ENCODE measurements around the gene PLTP. TPM values are rescaled to one million over a fixed set of nuclear protein-coding genes. Genes with fewer than 3 reads are reported as not detected.
A peak's percentile ranks its signal among the peaks of the same experiment; 100 is the strongest.

The PLTP gene
- total and polyA plus RNA-seq, 3 donors from 2014 or later: 53.3 to 105 (median 80.0) TPM

- no peak for DNase-seq
- intact Hi-C loops (cut with DNase I; ENCODE audit: low total_unique reads): no loop called here
- no peaks in the 10 kb centered on the region for H3K27me3 ChIP-seq
- H3K4me3 ChIP-seq: no peak overlapping the region
- no peak overlapping the region for H3K27ac ChIP-seq
- H3K9me3 ChIP-seq: no peaks in the 10 kb centered on the region
- no peak for TF ChIP-seq CTCF (IDR thresholded peaks at IDR 0.05)
- TF ChIP-seq POLR2A (IDR thresholded peaks at IDR 0.05): no peak
- H3K4me1 ChIP-seq: peaks cover 18% of the 10 kb centered on the region
- peaks cover 4% of the 10 kb centered on the region for H3K36me3 ChIP-seq (ENCODE audit: low read depth, missing control alignments)
- WGBS, 2 donors: 71 to 92% methylated on average over 3 to 7 of the region's 7 CpGs
These were observed 36.3 kb upstream of the PLTP start for GRCh38 chr20:45948261-45948733.

DNA sequence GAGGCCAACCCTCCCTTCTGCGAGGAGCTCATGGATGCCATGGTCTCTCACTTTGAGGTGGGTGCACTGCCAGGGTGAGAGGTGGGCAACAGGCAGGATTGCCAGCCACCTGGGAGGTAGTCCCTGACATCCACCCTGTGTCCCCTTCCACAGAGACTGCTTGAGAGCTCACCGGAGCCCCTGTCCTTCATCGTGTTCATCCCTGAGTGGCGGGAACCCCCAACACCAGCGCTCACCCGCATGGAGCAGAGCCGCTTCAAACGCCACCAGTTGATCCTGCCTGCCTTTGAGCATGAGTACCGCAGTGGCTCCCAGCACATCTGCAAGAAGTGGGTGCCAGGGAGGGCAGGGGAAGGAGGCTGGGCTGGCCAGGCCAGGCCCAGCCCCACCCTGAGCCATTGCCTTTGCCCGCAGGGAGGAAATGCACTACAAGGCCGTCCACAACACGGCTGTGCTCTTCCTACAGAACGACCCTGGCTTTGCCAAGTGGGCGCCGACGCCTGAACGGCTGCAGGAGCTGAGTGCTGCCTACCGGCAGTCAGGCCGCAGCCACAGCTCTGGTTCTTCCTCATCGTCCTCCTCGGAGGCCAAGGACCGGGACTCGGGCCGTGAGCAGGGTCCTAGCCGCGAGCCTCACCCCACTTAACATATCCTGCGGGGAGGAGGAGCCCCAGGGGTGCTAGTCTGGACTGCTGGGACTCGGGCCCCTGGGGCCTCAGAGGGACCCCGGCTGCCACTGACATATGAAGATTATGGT is 35.3 kb upstream of the PLTP start:
- Histone ChIP-seq H3K27me3 (no peaks in the 10 kb centered on the region), H3K4me1 (peaks cover 18% of the 10 kb centered on the region), H3K4me3 (no peak overlapping the region), H3K9me3 (no peaks in the 10 kb centered on the region), H3K36me3 (ENCODE audit: low read depth, missing control alignments) (no peaks in the 10 kb centered on the region), H3K27ac (peak overlapping the region; percentile 76 to 83)
- TF ChIP-seq CTCF (IDR thresholded peaks at IDR 0.05): no peak
- TF ChIP-seq POLR2A (IDR thresholded peaks at IDR 0.05): no peak
- intact Hi-C loops (cut with DNase I; ENCODE audit: low total_unique reads): no loop called here
- 79 to 90% methylated on average over 10 to 29 of the region's 29 CpGs for WGBS, 2 donors
- no peak for DNase-seq

DNA sequence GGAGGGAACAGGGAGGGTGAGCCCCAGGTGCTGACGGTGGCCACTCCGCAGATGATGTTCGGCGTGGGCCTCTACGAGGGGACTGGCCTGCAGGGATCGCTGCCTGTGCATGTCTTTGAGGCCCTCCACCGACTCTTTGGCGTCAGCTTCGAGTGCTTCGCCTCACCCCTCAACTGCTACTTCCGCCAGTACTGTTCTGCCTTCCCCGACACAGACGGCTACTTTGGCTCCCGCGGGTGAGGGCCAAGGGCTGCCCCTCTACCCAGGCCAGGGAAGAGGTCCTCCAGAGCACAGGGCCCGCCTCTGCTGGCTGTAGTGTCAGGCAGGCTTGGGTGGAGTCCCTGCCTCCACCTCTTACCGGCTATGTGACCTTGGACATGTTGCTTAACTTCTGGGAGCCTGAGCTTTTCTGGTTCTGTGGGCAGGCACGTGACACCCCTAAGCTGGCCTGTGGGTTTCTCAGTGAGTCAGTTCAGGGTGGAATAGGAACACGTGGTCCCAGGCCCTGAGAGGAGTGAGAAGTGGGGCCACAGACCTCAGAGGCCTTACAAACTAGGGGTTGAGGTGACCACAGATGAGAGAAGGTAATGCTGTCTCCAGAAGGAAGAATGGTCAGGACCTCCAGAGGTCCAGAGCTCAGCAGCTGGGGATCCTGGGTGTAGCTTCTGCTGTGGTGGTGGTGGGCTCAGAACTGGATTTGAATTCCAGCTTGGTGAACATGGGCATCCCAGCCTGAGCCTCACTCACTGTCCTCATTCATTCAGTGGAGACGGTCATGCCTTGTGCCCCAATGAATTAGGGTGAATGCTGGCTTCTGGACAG is 34.4 kb upstream of the PLTP start:
- no peak for TF ChIP-seq POLR2A (IDR thresholded peaks at IDR 0.05)
- TF ChIP-seq CTCF (IDR thresholded peaks at IDR 0.05): no peak
- no peaks in the 10 kb centered on the region for H3K36me3 ChIP-seq (ENCODE audit: low read depth, missing control alignments)
- peaks cover 18% of the 10 kb centered on the region for H3K4me1 ChIP-seq
- intact Hi-C loops (cut with DNase I; ENCODE audit: low total_unique reads): no loop called here
- DNase-seq: peak; percentile 95
- peak overlapping the region; percentile 76 to 83 for H3K27ac ChIP-seq
- H3K9me3 ChIP-seq: no peaks in the 10 kb centered on the region
- no peaks in the 10 kb centered on the region for H3K27me3 ChIP-seq
- H3K4me3 ChIP-seq: no peak overlapping the region
- 52 to 57% methylated on average over 13 to 20 of the region's 20 CpGs for WGBS, 2 donors

DNA sequence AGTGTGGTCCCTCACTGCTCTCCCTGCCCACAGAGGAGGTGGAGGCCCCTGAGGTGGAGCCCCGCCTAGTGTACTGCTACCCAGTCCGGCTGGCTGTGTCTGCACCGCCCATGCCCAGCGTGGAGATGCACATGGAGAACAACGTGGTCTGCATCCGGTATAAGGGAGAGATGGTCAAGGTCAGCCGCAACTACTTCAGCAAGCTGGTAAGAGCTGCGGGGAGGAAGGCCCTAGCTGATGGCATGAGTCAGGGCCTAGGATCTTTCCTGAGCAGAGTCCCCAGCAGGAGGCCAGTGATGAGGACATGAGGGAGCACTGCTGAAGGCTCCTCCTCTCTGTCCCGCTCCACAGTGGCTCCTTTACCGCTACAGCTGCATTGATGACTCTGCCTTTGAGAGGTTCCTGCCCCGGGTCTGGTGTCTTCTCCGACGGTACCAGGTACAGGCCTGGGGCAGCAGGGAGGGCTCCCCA is 33.8 kb upstream of the PLTP start:
- peak; percentile 62 for DNase-seq
- Histone ChIP-seq H3K4me1 (peaks cover 18% of the 10 kb centered on the region), H3K4me3 (no peak overlapping the region), H3K36me3 (ENCODE audit: low read depth, missing control alignments) (no peaks in the 10 kb centered on the region), H3K9me3 (no peaks in the 10 kb centered on the region), H3K27me3 (no peaks in the 10 kb centered on the region), H3K27ac (peak overlapping the region; percentile 76 to 83)
- TF ChIP-seq CTCF (IDR thresholded peaks at IDR 0.05) (no peak), POLR2A (IDR thresholded peaks at IDR 0.05) (no peak)
- intact Hi-C loops (cut with DNase I; ENCODE audit: low total_unique reads): no loop called here
- WGBS, 2 donors: 52 to 62% methylated on average over 8 to 13 of the region's 13 CpGs

All from testis (tissue), 3 donors.